ENCODE data around the gene EXOSC10. TPM values are rescaled to one million over a fixed set of nuclear protein-coding genes. Genes with fewer than 3 reads are reported as not detected.
A peak's percentile ranks its signal among the peaks of the same experiment; 100 is the strongest.
"Not testable (repeated sequence)": the region's sequence is repeated elsewhere in the genome, so short reads cannot be mapped to it uniquely, and the experiment has no call there.

EXOSC10 gene
- total RNA-seq, 1 donor from 2014 or later, result 35.9 TPM

- no peak for DNase-seq (ENCODE audit: low read depth in 2 of 2)
Observed at GRCh38 chr1:11061652-11062365, 37.9 kb downstream of the EXOSC10 start.

DNA sequence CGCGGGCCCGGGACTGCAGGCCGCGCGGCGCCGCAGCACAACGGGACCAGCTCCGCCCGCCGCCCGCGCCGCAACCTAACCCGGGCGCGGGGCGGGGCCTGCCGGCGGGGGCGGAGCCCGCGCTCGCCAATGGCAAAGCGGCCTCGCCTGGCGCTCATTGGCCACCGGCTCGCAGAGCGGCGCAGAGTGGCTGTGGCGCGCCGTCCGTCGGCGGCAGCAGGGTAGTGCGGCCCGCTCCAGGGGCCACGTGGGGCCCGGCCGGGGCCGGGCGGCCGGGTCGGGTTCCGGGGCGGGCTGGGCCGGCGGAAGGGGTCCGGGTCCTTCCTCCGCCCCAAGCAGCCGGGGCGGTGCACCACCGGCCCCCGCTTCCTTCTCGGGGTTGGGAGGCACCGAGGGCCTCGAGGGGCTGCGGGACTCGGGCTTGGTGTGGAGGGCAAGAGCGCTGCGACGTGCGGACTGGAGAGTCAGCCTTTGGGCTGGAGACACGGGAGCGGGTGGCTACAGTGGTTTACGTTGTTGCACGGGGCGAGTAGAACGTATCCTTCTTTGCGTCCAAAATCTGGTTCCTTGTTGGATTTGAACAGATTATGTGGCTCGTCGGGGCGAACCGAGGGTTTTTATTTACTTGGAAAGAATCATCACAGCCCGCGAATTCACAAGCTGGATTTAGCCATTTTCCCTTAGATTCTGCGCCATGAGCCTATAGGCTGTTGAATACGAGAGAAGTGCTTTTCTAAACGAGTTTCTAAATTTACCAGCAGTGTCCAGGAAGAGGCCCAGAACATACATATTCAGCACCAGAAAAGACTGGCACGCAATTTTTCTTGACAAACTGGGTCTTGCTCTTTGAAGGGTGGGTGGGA is 39.5 kb downstream of the EXOSC10 start, which contains the start of gene SRM:
TSS of gene SRM (minus strand) at position 51 of the 863 bp plus-strand sequence. CDS start 75 bp downstream, outside the sequence.
- DNase-seq (ENCODE audit: low read depth in 2 of 2), result peak; percentile 91 to 93

DNA sequence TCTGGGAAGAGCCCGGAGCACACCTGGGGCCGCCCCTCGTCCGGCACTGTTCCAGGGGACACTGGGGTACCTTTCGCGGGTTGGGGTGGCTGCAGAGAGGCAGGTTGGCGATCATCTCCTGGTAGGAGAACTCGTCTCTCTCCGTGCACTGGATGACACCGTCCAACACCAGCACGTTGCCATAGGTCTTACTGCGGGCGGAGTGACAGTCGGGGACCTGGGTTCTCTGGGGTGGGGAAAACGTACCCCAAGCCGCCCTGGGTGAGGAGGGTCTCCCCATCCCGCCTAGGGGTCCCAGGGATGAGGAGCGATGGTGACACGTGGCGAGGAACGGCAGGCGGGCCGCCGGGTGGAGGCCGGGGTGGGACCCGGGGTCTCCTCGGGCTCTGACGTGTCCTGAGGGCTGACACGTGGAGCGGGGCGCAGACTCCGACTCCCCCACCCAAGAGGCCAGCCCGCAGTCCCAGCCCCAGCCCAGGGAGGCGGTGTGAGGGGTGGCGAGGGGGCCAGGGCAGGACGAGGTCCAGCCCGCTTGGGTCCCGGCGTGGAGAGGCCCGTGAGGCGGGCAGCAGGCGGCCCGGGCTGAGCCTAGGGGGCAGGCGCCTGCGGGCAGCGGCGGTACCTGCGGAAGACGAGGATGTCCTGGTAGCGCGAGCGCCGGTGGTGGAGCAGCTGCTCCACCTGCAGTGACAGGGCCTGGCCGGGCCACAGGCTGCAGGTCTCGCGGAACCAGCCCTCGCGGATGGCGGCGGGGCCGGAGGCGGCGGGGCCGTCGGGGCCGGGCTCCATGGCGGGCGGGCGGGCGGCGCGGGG is 40.3 kb downstream of the EXOSC10 start:
- peak; percentile 17 to 27 for DNase-seq (ENCODE audit: low read depth in 2 of 2)

- DNase-seq (ENCODE audit: low read depth in 2 of 2), result no peak
Observed at GRCh38 chr1:11058595-11059154, 41.0 kb downstream of the EXOSC10 start.

GRCh38 chr1:11058026-11058425 is 41.6 kb downstream of the EXOSC10 start:
- no peak for DNase-seq (ENCODE audit: low read depth in 2 of 2)

DNA sequence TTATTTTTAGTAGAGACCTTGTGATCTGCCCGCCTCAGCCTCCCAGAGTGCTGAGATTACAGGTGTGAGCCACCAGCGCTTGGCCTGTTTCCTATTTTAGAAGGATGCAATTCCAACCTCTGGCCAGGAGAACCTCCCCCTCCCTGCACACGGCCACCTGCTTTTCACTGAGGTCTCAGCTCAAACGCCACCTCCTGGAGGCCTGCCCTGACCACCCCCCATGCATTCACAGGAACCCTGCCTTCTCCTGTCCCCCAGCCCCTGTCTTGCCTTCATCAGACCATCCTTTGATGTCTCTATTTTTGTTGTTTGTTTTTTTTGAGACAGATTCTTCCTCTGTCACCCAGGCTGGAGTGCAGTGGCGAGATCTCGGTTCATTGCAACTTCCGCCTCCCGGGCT is 42.2 kb downstream of the EXOSC10 start:
- no peak for DNase-seq (ENCODE audit: low read depth in 2 of 2)

DNA sequence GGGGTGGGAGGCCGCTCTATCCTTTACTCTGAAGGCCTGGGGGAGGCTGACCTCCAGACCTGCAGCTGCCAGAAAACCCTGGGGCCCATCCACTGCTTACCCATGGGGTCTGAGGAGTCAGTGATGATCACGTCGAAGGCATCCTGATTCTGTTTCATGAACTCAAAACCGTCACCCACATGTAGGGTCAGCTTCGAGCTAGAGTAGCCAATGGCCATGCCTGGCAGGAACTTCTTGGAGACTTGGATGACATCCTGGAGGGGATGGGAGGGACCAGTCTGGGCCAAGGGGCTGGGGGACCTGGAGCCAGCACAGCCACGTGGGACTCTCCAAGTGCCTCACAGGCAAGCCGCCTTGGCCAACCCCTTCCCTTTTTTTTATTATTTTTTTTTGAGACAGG is 43.2 kb downstream of the EXOSC10 start:
- DNase-seq (ENCODE audit: low read depth in 2 of 2), result no peak

DNA sequence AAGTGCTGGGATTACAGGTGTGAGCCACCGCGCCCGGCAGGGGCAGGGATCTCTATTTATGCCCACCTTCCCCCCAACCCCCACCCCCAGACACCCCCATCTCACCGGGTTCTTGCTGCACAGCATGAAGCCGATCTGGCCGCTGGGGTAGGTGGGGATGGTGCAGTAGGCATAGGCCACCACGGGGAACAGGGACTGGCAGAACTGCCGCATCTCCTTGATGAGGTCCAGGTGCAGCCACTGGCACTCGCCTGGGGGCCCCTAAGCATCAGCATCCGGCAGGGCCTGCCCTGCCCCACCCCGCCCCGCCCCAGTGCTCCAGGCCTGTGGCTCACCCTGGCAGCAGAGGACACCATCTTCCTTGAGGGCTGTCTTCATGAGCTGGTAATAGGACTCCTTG is 44.0 kb downstream of the EXOSC10 start:
- no peak for DNase-seq (ENCODE audit: low read depth in 2 of 2)

GRCh38 chr1:11054666-11055065 is 45.0 kb downstream of the EXOSC10 start:
- DNase-seq (ENCODE audit: low read depth in 2 of 2), result no peak

DNA sequence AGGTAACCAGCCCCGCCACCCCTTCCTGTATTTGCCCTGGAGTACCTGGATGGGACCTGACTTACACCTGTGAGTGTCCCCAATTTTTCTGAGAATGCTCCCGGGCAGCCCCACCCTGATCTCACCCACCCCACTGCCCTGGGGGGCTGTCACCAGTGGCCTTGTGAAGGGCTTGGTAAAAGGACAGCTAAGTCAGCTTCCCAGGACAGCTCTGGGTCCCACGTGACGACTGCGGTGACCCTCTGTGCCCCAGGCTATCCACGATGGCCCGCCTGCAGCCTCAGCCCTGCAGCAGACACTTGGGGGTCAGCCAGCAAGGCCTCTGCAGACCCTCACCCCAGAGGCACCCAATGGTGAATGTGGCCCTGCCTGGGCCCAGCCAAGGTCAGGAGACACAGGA is 45.5 kb downstream of the EXOSC10 start:
- DNase-seq (ENCODE audit: low read depth in 2 of 2), result no peak

- DNase-seq (ENCODE audit: low read depth in 2 of 2), result peak; percentile 23 to 31
Observed at GRCh38 chr1:11053758-11054137, 45.9 kb downstream of the EXOSC10 start.

GRCh38 chr1:11052839-11053757 is 46.6 kb downstream of the EXOSC10 start:
- DNase-seq (ENCODE audit: low read depth in 2 of 2), result no peak

DNA sequence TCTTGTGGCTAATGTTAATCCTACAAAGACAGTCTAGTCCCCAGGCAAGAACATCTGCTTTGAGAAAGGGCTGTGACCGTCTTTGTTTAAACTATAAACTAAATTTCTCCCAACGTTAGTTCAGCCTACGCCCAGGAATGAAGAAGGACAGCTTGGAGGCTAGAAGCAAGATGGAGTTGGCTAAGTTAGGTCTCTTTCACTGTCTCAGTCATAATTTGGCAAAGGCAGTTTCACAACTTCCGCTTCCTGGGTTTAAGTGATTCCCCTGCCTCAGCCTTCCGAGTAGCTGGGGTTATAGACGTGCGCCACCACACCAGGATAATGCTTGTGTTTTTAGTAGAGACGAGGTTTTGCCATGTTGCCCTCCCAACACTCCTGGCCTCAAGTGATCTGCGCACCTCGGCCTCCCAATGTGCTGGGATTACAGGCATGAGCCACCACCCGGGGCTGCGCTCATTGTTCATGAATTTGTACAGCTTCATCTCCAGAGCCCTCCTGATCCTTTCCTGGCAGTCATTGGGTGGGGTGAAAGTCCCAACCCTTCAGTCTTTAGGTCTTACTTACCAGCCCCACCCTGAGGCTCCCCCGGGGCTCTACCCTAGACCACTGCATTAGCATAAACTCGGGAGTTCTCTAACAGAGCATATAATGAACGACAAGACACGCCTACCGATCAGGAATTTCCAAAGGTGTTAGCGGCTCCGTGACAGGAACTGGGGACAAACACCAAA is 47.7 kb downstream of the EXOSC10 start:
- peak in 1 of 2 donors; percentile 37 for DNase-seq (ENCODE audit: low read depth in 2 of 2)

DNA sequence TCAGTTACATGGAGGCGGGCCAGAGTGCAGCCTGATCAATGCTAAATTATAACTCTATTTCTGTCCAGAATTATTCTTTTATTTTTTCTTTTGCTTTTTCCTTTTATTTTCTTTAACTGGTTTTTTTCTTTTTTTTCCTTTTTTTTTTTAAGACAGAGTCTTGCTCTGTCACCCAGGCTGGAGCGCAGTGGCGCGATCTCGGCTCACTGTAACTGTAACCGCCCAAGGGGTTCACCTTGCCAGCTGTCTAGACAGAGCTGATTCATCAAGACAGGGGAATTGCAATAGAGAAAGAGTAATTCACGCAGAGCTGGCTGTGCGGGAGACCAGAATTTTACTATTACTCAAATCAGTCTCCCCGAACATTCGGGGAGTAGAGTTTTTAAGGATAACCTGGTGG is 48.5 kb downstream of the EXOSC10 start:
- not testable (repeated sequence) for DNase-seq (ENCODE audit: low read depth in 2 of 2)

DNA sequence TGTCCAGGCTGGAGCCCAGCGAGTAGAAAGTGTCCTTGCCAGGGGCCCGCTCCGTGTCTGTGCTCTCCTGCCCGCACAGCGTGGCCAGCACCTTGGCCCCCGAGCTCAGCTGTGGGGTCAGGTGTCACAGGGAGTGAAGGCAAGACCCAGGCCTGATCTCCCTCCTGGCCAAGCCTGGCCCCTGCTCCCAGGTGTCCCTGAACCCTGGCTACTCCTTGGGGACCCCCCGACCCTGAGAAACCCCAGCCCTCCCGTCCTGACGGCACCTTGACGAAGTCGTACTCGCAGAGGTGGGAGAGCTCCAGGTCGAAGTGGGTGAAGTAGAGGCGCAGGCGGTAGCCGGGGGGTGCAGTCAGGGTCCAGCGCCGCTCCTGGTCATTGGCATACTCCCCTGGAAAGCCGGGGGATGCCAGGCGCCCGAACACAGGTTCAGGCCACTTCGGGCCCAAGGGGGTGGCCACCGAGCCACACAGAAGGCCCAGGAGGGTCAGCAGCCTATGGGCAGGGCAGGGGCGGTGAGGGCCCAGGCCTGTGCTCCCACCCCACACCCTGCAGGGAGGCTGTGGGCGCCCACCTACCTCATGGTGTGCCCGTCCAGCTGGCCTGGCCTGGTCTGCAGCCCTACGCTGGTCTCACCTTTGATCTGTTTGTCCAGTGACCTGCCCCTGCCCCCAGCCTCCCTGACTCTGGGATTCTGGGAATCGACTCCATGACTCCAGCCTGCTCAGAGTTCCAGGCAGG is 52.9 kb downstream of the EXOSC10 start, which contains the start of gene MASP2:
TSS of gene MASP2 (minus strand) at position 615 of the 741 bp plus-strand sequence. CDS start at position 583, 32 bp downstream.
- no peak for DNase-seq (ENCODE audit: low read depth in 2 of 2)

- DNase-seq (ENCODE audit: low read depth in 2 of 2), result no peak
Observed at GRCh38 chr1:11046270-11046566, 53.5 kb downstream of the EXOSC10 start.

GRCh38 chr1:11045428-11046269 is 54.0 kb downstream of the EXOSC10 start:
- DNase-seq (ENCODE audit: low read depth in 2 of 2), result no peak

DNA sequence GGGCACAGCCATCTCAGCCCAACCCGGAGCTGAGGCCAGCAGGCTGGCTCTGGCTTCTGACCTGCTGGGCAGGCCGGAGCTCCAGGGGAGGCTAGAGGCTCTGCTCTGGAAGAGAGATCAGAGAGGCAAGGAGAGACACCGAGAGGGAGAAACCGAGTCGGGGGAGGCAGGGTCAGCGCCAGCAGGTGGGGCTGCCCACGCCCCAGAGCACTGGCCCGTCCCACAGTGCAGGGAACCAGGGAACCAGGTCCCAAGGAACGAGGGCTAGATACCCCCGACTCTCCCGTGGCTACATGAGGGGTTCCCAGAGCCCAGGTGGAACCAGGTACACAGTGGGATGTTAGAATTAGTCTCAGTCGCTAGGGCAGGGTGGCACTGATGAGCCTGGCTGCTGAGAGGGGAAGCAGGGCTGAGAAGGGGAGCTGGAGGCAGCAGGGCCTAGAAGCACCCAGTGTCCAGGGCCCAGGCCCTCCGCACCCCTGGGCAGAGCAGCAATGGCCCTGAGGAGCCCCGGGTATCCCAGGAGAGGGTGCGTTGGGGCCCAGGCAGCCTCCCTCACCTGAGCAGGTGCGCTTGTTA is 54.7 kb downstream of the EXOSC10 start:
- DNase-seq (ENCODE audit: low read depth in 2 of 2), result no peak
